Activated CD8-positive, alpha-beta memory T cell treated with anti-CD3 and anti-CD28 coated beads, Interleukin-2, amount 10 ng/mL, durations not matched to agents 7 days and 5 days (primary cell): ENCODE results near the gene GRID2. TPM values are rescaled to one million over a fixed set of nuclear protein-coding genes. Genes with fewer than 3 reads are reported as not detected.

Experiments
- ATAC-seq: fragments of 150-1000 bp; cut with Tn5 transposase; one replicate; pipeline ENCODE4 v1.10.0; 2021; ENCODE audit warnings: moderate library complexity
- CTCF ChIA-PET: fragments of 350-600 bp; sonication (Branson Sonifier 250); formaldehyde crosslinking; loops from one replicate; lab custom pipeline; 2021; ENCODE audit warnings: antibody characterized with exemption; lab: Charles Lee
- DNase-seq: peaks from one replicate; pipeline ENCODE4 v3.0.0-alpha.2; 2020
- H3K27ac Mint-ChIP-seq: one replicate; pipeline ENCODE4 v1.8.0; 2021; ENCODE audit warnings: mild to moderate bottlenecking, mixed read lengths
- H3K27me3 Mint-ChIP-seq: one replicate; pipeline ENCODE4 v1.8.0; 2021; ENCODE audit warnings: mixed read lengths
- H3K36me3 Mint-ChIP-seq: one replicate; pipeline ENCODE4 v1.8.0; 2021; ENCODE audit warnings: mild to moderate bottlenecking, mixed read lengths
- H3K4me1 Mint-ChIP-seq: one replicate; pipeline ENCODE4 v1.8.0; 2021; ENCODE audit warnings: mixed read lengths
- H3K4me3 Mint-ChIP-seq: one replicate; pipeline ENCODE4 v1.8.0; 2021; ENCODE audit warnings: mild to moderate bottlenecking, moderate library complexity, mixed read lengths
- H3K9me3 Mint-ChIP-seq: one replicate; pipeline ENCODE4 v1.8.0; 2022; ENCODE audit warnings: low read depth, mixed read lengths
- total RNA-seq, 2 experiments: library from RNA; stranded (reverse); gene quantifications; one replicate each; pipeline ENCODE4 v1.2.3, GENCODE V29; 2021

Gene GRID2
- total RNA-seq, 2 experiments from 2014 or later, result not detected

DNA sequence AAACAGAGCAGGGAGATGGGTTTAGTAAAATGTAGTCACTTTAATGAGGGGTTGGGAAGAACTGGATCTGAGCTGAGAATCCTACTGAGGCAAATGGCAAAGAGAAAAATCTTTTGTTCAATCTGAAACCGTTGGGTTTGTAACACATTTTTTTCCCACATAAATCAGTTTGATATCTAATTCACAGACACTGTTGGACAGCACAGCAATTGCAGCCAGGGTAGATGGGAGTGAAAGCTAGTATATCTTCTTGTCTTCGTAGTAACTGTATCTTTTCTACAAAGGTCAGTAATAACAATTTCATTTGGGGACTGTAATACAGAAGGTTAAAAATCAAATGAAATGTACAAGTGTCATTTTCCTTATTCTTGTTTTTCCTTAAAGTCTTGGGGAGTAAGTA lies 875.3 kb downstream of the GRID2 start:
- Mint-ChIP-seq H3K27me3 (no peaks in the 10 kb centered on the region), H3K9me3 (peaks cover 5% of the 10 kb centered on the region), H3K27ac (no peak overlapping the region), H3K36me3 (no peaks in the 10 kb centered on the region), H3K4me3 (no peak overlapping the region), H3K4me1 (no peaks in the 10 kb centered on the region)
- CTCF ChIA-PET, result no interaction called here
- no peak for DNase-seq
- no peak for ATAC-seq

DNA sequence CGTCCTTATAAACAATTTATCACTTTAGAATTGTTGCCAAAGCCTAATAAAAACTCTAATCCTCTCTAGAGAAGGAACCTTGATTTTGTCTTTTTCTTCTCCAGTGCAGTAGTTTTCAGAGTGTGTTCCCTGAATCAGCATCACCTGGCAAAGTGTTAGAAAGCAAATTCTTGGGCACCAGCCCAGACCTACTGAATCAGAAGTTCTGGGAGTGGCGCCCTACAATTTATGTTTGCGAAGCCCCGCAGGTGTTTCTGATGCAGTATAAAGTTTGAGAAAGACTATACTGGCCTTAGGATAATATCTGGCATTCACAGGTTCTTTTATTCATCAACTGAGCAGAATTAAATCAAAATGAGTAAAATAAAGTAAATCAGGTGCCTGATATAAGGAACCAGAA lies 879.0 kb downstream of the GRID2 start:
- Mint-ChIP-seq H3K4me1 (no peaks in the 10 kb centered on the region), H3K27me3 (no peaks in the 10 kb centered on the region), H3K27ac (no peak overlapping the region), H3K4me3 (no peak overlapping the region), H3K9me3 (peaks cover 4% of the 10 kb centered on the region), H3K36me3 (no peaks in the 10 kb centered on the region)
- DNase-seq (no peak), ATAC-seq (no peak)
- CTCF ChIA-PET, result no interaction called here

DNA sequence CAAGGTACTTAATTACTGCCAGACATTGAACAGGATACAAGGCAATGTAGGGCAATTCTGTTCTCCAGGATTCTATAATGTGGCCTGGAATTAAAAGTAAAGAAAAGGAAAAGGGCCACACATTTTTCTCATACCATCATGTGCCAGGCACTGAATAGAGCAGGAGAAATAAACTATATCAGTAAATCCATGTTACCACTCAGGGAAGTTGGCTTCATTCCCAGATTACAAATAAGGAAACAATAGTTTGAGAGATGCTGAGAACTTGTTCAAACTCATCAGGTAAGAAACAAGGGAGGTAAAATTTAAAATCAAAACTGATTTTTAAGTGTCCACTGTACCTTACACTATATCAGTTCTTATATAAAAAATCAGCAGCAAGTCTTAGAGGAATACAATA lies 879.8 kb downstream of the GRID2 start:
- Mint-ChIP-seq H3K36me3 (no peaks in the 10 kb centered on the region), H3K27ac (no peak overlapping the region), H3K4me1 (no peaks in the 10 kb centered on the region), H3K27me3 (no peaks in the 10 kb centered on the region), H3K9me3 (peaks cover 4% of the 10 kb centered on the region), H3K4me3 (no peak overlapping the region)
- CTCF ChIA-PET, result no interaction called here
- ATAC-seq, result no peak
- DNase-seq, result no peak

DNA sequence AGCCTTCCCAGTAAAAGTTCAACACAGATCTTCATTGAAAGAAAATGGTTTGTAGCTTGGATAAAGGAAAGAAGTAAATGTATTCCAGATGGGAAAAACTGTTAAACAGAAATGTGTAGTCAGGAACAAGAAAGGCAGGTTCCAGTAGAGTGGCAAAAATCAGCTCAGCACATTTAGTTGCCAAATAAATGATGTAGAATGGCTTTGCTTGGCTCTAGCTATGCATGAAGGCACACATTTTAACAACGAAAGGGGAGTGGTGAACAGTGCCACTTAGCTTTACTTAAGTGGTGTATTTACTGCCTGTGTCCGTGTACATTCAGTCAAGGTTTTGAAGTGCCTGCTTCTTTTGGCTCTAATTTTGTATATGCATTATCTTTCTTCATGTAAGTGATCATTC lies 880.3 kb downstream of the GRID2 start:
- Mint-ChIP-seq H3K9me3 (peaks cover 4% of the 10 kb centered on the region), H3K4me1 (no peaks in the 10 kb centered on the region), H3K27ac (no peak overlapping the region), H3K36me3 (no peaks in the 10 kb centered on the region), H3K4me3 (no peak overlapping the region), H3K27me3 (no peaks in the 10 kb centered on the region)
- CTCF ChIA-PET, result no interaction called here
- ATAC-seq, result no peak
- no peak for DNase-seq

DNA sequence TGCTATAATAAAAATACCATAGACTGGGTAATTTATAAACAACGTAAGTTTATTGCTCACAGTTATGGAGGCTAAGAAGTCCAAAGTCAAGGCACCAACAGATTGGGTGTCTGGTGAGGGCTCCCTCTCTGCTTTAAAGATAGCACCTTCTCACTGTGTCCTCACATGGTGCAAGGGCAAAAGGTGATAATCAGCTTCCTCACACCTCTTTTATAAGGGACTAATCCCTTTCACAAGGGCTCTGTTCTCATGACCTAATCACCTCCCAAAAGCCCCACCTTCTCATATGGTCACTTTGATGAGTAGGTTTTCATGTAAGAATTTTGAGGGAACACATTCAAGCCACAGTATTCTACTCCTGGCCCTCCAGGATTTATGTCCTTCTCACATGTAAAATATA lies 883.1 kb downstream of the GRID2 start:
- H3K36me3 Mint-ChIP-seq, result no peaks in the 10 kb centered on the region
- H3K9me3 Mint-ChIP-seq, result peaks cover 6% of the 10 kb centered on the region
- no peak overlapping the region for H3K4me3 Mint-ChIP-seq
- H3K27ac Mint-ChIP-seq, result no peak overlapping the region
- DNase-seq, result no peak
- H3K4me1 Mint-ChIP-seq, result no peaks in the 10 kb centered on the region
- H3K27me3 Mint-ChIP-seq, result no peaks in the 10 kb centered on the region
- CTCF ChIA-PET, result no interaction called here
- no peak for ATAC-seq

DNA sequence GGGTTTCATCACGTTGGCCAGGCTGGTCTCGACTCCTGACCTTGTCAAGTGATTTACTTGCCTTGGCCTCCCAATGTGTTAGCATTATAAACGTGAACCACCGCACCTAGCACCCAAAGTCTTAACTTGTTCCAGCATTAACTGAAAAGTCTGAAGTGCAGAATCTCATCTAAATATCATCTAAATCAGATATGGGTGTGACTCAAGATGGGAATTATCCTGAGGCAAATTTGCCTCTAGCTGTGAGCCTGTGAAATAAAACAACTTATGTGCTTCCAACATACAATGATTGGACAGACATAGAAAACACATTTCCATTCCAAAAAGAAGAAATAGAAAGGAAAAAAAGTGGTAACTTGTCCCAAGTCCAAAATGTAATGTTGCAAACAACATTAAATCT lies 883.7 kb downstream of the GRID2 start:
- Mint-ChIP-seq H3K27me3 (no peaks in the 10 kb centered on the region), H3K4me1 (no peaks in the 10 kb centered on the region), H3K36me3 (no peaks in the 10 kb centered on the region), H3K27ac (no peak overlapping the region), H3K9me3 (peaks cover 6% of the 10 kb centered on the region), H3K4me3 (no peak overlapping the region)
- DNase-seq (no peak), ATAC-seq (no peak)
- CTCF ChIA-PET, result no interaction called here

DNA sequence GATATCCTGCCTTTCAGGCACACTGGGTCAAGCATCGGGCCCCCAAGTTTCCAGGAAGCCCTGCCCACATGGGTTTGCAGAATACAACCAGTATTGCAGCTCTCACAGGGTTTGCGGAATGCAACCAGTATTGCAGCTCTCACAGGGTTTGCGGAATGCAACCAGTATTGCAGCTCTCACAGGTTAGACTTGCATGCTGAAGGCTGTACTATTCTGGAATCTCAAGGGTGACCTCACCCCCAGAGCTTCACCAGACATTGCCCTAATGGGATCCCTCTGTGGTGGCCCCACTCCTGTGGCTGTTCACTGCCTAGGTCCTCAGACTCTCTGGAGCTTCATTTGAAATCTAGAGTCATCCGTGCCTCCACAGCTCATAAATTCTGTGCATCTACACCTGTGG lies 884.1 kb downstream of the GRID2 start:
- ATAC-seq (no peak), DNase-seq (no peak)
- Mint-ChIP-seq H3K9me3 (peaks cover 6% of the 10 kb centered on the region), H3K27me3 (no peaks in the 10 kb centered on the region), H3K27ac (no peak overlapping the region), H3K36me3 (no peaks in the 10 kb centered on the region), H3K4me1 (no peaks in the 10 kb centered on the region), H3K4me3 (no peak overlapping the region)
- CTCF ChIA-PET, result no interaction called here

DNA sequence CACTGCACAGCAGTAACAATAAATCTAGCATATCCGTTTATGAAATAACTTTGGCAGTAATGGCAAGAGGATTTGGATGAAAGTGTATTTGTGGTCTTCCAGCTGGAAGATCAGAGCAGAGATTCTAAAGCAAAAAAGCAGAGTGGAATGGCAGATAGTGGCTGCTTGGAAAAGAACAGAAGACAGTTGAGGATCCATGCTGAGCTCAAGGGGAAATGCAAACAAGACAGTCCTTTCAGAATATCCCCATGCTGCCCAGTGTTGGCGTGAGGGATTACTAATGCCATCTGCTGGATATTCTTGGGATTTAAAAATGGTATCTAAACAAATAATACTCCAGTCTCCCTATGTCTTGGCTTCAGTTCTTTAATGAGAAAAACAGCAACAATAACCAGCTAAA lies 895.7 kb downstream of the GRID2 start:
- Mint-ChIP-seq H3K27me3 (no peaks in the 10 kb centered on the region), H3K4me1 (no peaks in the 10 kb centered on the region), H3K36me3 (no peaks in the 10 kb centered on the region), H3K27ac (no peak overlapping the region), H3K9me3 (peaks cover 2% of the 10 kb centered on the region), H3K4me3 (no peak overlapping the region)
- CTCF ChIA-PET, result no interaction called here
- DNase-seq (no peak), ATAC-seq (no peak)

DNA sequence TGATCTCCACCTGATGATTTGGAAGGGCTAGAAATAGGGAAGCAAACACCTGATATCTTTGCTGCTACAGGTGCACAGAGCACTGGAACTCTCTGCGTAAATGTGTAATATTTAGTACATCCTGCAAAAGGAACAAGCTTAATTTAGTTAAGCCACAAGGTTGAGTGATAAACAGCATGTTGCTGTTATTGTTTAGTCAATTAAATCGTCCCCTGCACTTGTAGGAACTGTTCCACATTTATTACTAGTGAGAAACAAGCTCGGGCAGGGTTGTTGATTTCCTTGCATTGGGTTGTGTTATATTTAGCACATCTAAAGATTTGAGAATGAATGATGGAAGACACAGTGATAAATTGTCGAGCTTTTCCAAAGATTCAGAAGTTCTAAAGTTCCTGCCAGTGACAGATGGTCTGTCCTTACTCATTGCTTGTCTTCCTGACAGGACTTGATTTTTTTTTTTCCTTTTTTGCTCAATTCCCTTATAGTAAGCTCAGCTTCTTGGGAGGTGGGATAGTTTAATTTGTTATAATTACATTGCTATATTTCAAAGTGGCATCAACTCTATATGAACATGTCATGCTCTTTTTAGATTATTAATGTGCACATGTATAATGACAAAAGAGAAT lies 897.8 kb downstream of the GRID2 start:
- Mint-ChIP-seq H3K36me3 (no peaks in the 10 kb centered on the region), H3K27ac (no peak overlapping the region), H3K4me3 (no peak overlapping the region), H3K27me3 (no peaks in the 10 kb centered on the region), H3K4me1 (no peaks in the 10 kb centered on the region), H3K9me3 (peaks cover 2% of the 10 kb centered on the region)
- DNase-seq (no peak), ATAC-seq (no peak)
- CTCF ChIA-PET, result no interaction called here

DNA sequence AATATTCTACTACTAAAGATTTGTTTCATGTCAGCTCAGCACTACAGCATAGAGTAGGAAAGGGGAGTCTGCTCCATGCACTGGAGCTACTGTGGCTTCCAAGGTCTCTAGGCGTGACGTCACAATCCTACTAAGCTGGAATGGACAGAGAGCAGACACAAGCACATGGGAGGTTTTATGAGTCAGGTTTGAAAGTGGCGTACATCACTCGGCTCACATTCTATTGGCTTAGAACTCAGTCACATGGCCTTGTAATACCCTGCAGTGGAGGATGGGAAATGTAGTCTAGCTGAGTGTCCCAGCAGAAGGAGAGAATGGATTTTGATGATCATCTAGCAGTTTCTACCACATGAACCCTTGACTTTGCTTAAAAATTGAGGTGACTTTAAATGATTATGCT lies 899.9 kb downstream of the GRID2 start:
- Mint-ChIP-seq H3K36me3 (no peaks in the 10 kb centered on the region), H3K4me3 (no peak overlapping the region), H3K27me3 (no peaks in the 10 kb centered on the region), H3K27ac (no peak overlapping the region), H3K4me1 (no peaks in the 10 kb centered on the region), H3K9me3 (no peaks in the 10 kb centered on the region)
- DNase-seq (no peak), ATAC-seq (no peak)
- CTCF ChIA-PET, result no interaction called here

DNA sequence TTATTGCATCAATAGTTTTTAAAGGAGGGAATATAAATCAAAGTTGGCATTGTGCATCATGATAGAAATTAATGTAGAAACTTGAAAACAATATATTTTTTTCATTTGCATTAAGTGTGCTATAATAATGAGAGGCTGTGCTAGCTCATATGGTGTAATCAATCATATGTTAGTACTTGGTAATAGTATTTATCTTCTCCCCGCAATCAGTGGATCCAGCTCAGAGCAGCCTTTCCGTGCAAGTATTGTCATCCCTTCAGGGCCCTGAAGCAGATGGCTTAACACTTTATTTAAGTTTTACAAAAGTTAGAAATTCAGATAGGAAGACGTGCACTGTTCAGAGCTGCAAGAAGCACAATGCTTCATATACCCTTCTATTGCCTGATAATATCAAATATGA lies 908.5 kb downstream of the GRID2 start:
- Mint-ChIP-seq H3K27me3 (no peaks in the 10 kb centered on the region), H3K36me3 (no peaks in the 10 kb centered on the region), H3K9me3 (peaks cover 7% of the 10 kb centered on the region), H3K4me3 (no peak overlapping the region), H3K27ac (no peak overlapping the region), H3K4me1 (no peaks in the 10 kb centered on the region)
- CTCF ChIA-PET, result no interaction called here
- no peak for ATAC-seq
- no peak for DNase-seq

DNA sequence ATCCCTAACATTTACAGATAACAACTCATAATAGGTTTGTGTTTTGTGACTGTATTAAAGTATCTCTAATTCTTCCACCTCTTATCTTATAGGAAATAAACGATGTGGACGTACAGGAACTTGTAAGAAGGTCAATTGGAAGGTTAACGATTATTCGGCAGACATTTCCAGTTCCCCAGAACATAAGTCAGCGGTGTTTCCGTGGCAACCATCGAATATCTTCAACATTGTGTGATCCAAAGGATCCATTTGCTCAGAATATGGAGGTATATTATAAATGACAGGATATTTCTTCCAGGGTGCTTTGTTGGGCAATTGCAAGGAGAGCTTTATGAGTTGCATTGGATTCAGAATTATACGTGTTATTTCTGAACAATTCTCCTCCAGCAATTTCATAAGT lies 912.9 kb downstream of the GRID2 start:
- Mint-ChIP-seq H3K27ac (no peak overlapping the region), H3K36me3 (no peaks in the 10 kb centered on the region), H3K9me3 (peaks cover 11% of the 10 kb centered on the region), H3K4me3 (no peak overlapping the region), H3K27me3 (no peaks in the 10 kb centered on the region), H3K4me1 (no peaks in the 10 kb centered on the region)
- CTCF ChIA-PET, result no interaction called here
- DNase-seq (no peak), ATAC-seq (no peak)

DNA sequence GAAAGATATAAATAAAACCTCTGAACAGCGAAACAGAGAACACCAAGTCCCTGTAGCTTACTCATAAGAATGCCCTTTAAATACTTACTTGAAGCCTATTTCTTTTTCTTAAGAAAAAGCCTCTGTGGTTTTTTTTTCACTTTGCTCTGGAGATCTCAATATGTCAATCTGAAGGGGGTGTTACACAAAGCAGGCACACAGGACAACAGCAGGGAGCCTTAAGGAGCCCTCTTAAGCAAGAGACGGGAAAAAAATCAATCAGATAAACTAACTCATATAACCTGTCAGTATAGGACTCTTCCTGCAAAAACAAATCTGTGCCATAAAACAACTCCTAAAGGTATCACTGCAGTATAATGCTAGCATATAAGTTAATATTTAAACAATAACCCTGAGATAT lies 913.7 kb downstream of the GRID2 start:
- Mint-ChIP-seq H3K36me3 (no peaks in the 10 kb centered on the region), H3K4me3 (no peak overlapping the region), H3K4me1 (no peaks in the 10 kb centered on the region), H3K9me3 (peaks cover 12% of the 10 kb centered on the region), H3K27me3 (no peaks in the 10 kb centered on the region), H3K27ac (no peak overlapping the region)
- CTCF ChIA-PET, result no interaction called here
- no peak for ATAC-seq
- no peak for DNase-seq

DNA sequence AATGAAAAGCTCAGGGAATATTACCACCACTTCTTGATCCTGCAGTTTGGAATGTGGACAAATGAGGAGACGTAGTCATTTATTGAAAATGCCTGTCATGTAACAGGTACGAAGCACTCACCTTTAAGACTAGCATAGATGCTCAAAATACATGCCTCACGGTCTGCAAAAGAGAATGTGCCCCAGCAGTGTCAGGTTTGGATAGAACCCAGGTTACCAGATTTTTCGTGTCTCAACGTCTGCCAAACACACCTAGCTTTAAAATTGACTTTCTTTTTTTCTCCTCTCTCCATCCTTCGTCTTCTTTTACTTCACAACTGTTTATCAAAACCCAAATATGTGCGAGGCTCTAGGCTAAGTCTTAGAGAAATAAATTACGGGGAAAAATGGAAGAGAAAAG lies 918.0 kb downstream of the GRID2 start:
- CTCF ChIA-PET, result no interaction called here
- Mint-ChIP-seq H3K4me1 (no peaks in the 10 kb centered on the region), H3K4me3 (no peak overlapping the region), H3K36me3 (no peaks in the 10 kb centered on the region), H3K9me3 (peaks cover 15% of the 10 kb centered on the region), H3K27ac (no peak overlapping the region), H3K27me3 (no peaks in the 10 kb centered on the region)
- ATAC-seq, result no peak
- no peak for DNase-seq

DNA sequence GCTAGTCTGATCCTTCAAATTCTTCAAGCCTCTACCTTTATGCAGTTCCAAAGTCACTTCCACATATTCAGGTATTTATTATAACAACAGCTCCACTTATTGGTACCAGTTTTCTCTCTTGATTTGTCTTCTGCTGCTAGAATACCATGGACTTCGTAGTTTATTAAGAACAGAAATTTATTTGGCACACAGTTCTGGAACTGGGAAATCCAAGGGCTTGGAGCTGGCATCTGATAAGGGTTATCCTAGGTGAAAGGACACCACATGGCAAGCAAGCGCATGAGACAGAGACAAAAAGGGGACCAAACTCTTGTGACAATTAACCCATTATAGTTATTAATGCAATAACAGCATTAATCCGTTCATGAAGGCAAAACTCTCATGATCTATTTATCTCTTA lies 924.3 kb downstream of the GRID2 start:
- Mint-ChIP-seq H3K36me3 (no peaks in the 10 kb centered on the region), H3K9me3 (peaks cover 12% of the 10 kb centered on the region), H3K4me1 (no peaks in the 10 kb centered on the region), H3K4me3 (no peak overlapping the region), H3K27me3 (no peaks in the 10 kb centered on the region), H3K27ac (no peak overlapping the region)
- DNase-seq (no peak), ATAC-seq (no peak)
- CTCF ChIA-PET, result no interaction called here
